Medulla oblongata (tissue), 1 donor: ENCODE measurements around the gene PLPPR3.
A peak's percentile ranks its signal among the peaks of the same experiment; 100 is the strongest.

Source experiments
- DNase-seq: peaks from one replicate; pipeline ENCODE4 v3.0.0-alpha.2; 2015; ENCODE audit errors: extremely low spot score

PLPPR3 gene

GRCh38 chr19:796692-797527, 24.8 kb downstream of the PLPPR3 start, which contains the start of gene PTBP1:
TSS of gene PTBP1 (plus strand) at chr19:797452. CDS start at chr19:797498, 46 bp downstream.
- peak; percentile 100 for DNase-seq

GRCh38 chr19:795691-796581, 25.8 kb downstream of the PLPPR3 start:
- no peak for DNase-seq

- DNase-seq, result no peak
Observed at GRCh38 chr19:795073-795611, 26.6 kb downstream of the PLPPR3 start.

- DNase-seq, result no peak
Observed at GRCh38 chr19:793806-794205, 27.9 kb downstream of the PLPPR3 start.

- DNase-seq, result no peak
Observed at GRCh38 chr19:792306-792885, 29.4 kb downstream of the PLPPR3 start.

- DNase-seq, result no peak
Observed at GRCh38 chr19:791567-792305, 30.0 kb downstream of the PLPPR3 start.

GRCh38 chr19:791007-791566, 30.7 kb downstream of the PLPPR3 start:
- no peak for DNase-seq

- no peak for DNase-seq
Observed at GRCh38 chr19:789701-790060, 32.1 kb downstream of the PLPPR3 start.

GRCh38 chr19:788983-789700, 32.6 kb downstream of the PLPPR3 start:
- DNase-seq, result no peak

GRCh38 chr19:788686-788982, 33.1 kb downstream of the PLPPR3 start:
- DNase-seq, result no peak

GRCh38 chr19:787536-787935, 34.2 kb downstream of the PLPPR3 start:
- DNase-seq, result no peak

- DNase-seq, result no peak
Observed at GRCh38 chr19:784541-784940, 37.2 kb downstream of the PLPPR3 start.

- DNase-seq, result no peak
Observed at GRCh38 chr19:782878-783668, 38.7 kb downstream of the PLPPR3 start.

GRCh38 chr19:782185-782877, 39.4 kb downstream of the PLPPR3 start:
- DNase-seq, result no peak

- no peak for DNase-seq
Observed at GRCh38 chr19:781800-782184, 40.0 kb downstream of the PLPPR3 start.

- no peak for DNase-seq
Observed at GRCh38 chr19:780935-781334, 40.8 kb downstream of the PLPPR3 start.

GRCh38 chr19:778910-779653, 42.7 kb downstream of the PLPPR3 start:
- no peak for DNase-seq

- DNase-seq, result no peak
Observed at GRCh38 chr19:776549-776948, 45.2 kb downstream of the PLPPR3 start.
